Ascending aorta (tissue), 2 donors: ENCODE data around the gene MMP21. TPM values are rescaled to one million over a fixed set of nuclear protein-coding genes. Genes with fewer than 3 reads are reported as not detected.

Experiments used
- DNase-seq, 2 donors: peaks; one replicate each; pipeline ENCODE4 v3.0.0-alpha.2; 2019; ENCODE audit warnings: low spot score in 2 of 2
- H3K27ac ChIP-seq, 2 donors: fragments of 200-600 bp; sonication (generic); one replicate each; pipeline ENCODE4 v1.5.1; 2016 to 2017; ENCODE audit warnings: mild to moderate bottlenecking in 1 of 2
- H3K27me3 ChIP-seq: fragments of 200-600 bp; sonication (generic); one replicate; pipeline ENCODE4 v1.5.1; 2017
- H3K36me3 ChIP-seq, 2 donors: fragments of 200-600 bp; sonication (generic); one replicate each; pipeline ENCODE4 v1.5.1; 2016
- H3K4me1 ChIP-seq, 2 donors: fragments of 200-600 bp; sonication (generic); one replicate each; pipeline ENCODE4 v1.5.1; 2016 to 2017; ENCODE audit warnings: mild to moderate bottlenecking in 1 of 2
- H3K4me3 ChIP-seq, 2 donors: fragments of 200-600 bp; sonication (generic); one replicate each; pipeline ENCODE4 v1.5.1; 2016 to 2017; ENCODE audit warnings: mild to moderate bottlenecking in 1 of 2
- H3K9me3 ChIP-seq, 2 donors: fragments of 200-600 bp; sonication (generic); one replicate each; pipeline ENCODE4 v1.5.1; 2016
- intact Hi-C: fragments of 100-400 bp; cut with DNase I; formaldehyde crosslinking; loops from one replicate; pipeline ENCODE4 v1.15.1; 2023
- total RNA-seq: library from RNA; depleted of rRNA; stranded (reverse); fragments of >200 nt; gene quantifications from one replicate; pipeline ENCODE4 v1.1.0, GENCODE V29; 2016
- TF ChIP-seq, protein P1 (sequence below), 3 experiments: fragments of 200-600 bp in 2 of 3; fragments of 450-650 bp in 1 of 3; sonication (generic) in 2 of 3; IDR thresholded peaks; one replicate each; pipeline ENCODE4 v1.5.1; 2016 to 2019; ENCODE audit warnings: antibody characterized with exemption in 3 of 3, mild to moderate bottlenecking in 1 of 3, moderate library complexity in 1 of 3

The MMP21 gene
- total RNA-seq, 1 donor from 2014 or later, result not detected

DNA sequence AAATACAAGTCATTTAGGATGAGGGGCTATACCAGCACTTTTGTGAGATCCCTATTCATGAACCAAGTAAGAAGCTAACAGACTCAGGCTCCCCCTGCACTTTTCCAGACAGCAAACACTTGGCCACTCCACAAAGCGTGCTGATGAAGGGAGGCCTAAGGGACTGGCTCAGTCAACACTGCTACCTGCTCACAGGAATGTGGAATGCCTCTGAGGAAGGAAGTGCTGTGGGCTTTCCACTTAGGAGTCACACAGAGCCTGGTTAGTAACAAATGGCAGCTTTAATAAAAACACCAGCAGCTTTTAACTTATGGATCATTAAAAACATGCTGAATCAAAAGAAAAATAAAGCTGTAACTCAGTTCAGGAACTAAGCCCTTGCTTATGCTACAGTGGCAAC lies 32.4 kb upstream of the MMP21 start:
- Histone ChIP-seq H3K27ac (no peak overlapping the region), H3K4me1 (no peaks in the 10 kb centered on the region), H3K36me3 (peaks cover 45 to 61% of the 10 kb centered on the region in 2 donors), H3K4me3 (no peak overlapping the region), H3K9me3 (no peaks in the 10 kb centered on the region), H3K27me3 (no peaks in the 10 kb centered on the region)
- intact Hi-C loops, result no loop called here
- TF ChIP-seq, protein P1, sequence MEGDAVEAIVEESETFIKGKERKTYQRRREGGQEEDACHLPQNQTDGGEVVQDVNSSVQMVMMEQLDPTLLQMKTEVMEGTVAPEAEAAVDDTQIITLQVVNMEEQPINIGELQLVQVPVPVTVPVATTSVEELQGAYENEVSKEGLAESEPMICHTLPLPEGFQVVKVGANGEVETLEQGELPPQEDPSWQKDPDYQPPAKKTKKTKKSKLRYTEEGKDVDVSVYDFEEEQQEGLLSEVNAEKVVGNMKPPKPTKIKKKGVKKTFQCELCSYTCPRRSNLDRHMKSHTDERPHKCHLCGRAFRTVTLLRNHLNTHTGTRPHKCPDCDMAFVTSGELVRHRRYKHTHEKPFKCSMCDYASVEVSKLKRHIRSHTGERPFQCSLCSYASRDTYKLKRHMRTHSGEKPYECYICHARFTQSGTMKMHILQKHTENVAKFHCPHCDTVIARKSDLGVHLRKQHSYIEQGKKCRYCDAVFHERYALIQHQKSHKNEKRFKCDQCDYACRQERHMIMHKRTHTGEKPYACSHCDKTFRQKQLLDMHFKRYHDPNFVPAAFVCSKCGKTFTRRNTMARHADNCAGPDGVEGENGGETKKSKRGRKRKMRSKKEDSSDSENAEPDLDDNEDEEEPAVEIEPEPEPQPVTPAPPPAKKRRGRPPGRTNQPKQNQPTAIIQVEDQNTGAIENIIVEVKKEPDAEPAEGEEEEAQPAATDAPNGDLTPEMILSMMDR (IDR thresholded peaks at IDR 0.05), result no peak
- DNase-seq, result no peak

DNA sequence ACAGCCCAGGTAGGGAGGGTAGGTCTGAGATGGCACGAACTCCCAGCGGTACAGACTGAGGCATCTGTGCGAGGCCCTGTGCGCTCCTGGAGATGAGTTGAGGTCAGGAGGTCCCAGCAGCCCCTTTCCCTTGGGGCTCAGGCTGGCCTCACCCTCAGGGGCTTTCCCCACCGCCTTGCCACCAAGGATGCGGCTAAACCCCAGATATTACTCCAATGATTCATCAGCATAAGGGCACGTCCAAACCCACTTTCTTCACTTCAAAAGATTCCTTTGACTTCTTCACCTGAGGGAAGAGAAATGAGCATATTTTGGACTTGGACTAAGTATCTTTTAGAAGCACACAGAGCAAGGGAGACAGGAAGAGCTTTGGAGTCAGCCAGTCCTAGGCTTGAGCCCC lies 27.1 kb upstream of the MMP21 start:
- Histone ChIP-seq H3K9me3 (no peaks in the 10 kb centered on the region), H3K36me3 (peaks cover 40 to 59% of the 10 kb centered on the region in 2 donors), H3K4me1 (no peaks in the 10 kb centered on the region), H3K27me3 (no peaks in the 10 kb centered on the region), H3K4me3 (no peak overlapping the region), H3K27ac (no peak overlapping the region)
- DNase-seq, result no peak
- TF ChIP-seq, protein P1 (IDR thresholded peaks at IDR 0.05), result no peak
- intact Hi-C loops, result no loop called here

DNA sequence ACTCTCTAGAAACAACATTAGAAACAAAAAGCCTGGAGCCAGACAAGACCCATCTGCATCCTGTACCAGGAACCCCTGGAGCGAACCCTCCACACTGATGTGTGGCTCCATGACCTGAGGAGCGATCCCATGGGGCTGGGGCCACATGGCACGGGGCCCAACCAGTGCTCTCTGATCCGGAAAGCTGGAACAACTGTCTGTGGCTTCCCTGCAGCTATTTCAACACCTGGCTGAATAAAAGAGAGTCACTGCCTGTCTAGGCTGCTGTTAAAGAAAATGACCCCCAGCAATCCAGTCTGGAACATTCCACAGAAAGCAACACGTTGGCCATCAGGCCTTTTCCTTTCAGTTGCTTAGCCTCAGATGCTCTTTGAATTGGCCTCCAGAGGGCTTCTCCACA lies 26.5 kb upstream of the MMP21 start:
- Histone ChIP-seq H3K27ac (no peak overlapping the region), H3K36me3 (peaks cover 35 to 58% of the 10 kb centered on the region in 2 donors), H3K9me3 (no peaks in the 10 kb centered on the region), H3K4me3 (no peak overlapping the region), H3K4me1 (no peaks in the 10 kb centered on the region), H3K27me3 (no peaks in the 10 kb centered on the region)
- no peak for DNase-seq
- intact Hi-C loops, result no loop called here
- TF ChIP-seq, protein P1 (IDR thresholded peaks at IDR 0.05), result no peak

DNA sequence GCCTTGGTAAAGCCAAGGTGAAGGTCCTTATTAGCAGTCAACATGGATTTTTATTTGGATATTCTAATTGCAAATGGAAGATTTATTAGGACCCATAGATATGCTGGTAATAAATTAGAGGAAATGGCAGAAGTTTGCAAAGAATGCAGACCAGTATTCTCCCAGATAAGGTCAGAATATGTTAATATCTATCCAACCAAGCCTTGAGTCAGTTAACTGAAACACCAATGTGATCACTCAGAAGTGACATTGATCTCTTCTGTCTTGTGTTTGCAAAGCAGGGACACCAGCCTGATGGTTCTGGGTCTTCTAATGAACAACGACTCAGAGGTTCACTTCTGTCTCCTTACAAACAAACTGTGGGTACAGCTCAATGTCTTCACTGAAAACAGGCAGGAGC lies 26.0 kb upstream of the MMP21 start:
- no peak for DNase-seq
- H3K4me1 ChIP-seq, result no peaks in the 10 kb centered on the region
- no peaks in the 10 kb centered on the region for H3K9me3 ChIP-seq
- intact Hi-C loops, result no loop called here
- no peaks in the 10 kb centered on the region for H3K27me3 ChIP-seq
- no peak overlapping the region for H3K27ac ChIP-seq
- TF ChIP-seq, protein P1 (IDR thresholded peaks at IDR 0.05), result no peak
- peaks cover 29 to 54% of the 10 kb centered on the region in 2 donors for H3K36me3 ChIP-seq
- H3K4me3 ChIP-seq, result no peak overlapping the region

DNA sequence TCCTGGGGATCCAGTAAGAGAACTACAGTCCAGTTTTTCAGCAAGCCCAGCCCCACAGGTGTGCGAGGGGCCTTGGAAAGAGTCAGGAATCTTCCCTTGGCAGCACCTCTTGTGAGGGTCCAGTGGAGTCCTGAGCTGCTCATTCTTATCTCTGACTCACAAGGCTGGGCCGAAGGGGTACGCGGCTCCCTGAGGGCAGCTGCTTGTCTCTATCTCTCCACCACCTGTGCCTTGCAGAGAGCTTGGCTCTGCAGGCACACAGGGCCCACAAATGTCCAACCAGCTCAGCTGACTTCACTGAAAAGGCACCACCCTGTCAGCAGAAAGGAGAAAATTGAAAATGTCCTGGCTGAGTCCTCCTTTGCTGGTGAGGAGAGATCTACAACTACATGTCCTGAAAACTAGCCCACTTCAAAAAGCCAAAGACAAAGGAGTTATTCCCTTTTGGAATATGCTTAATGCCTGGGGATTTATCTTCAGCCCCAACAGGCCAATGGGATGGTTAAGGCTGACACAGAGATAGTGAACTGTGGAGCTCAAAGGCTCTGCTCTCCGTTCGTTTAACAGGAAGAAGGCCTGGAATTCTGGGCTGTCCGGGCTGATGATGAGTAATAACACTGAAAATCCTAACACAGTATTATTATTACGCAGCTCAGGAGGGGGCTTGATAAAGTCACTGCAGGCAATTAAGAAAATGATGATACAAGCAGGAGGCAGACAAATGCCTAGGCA lies 24.0 kb upstream of the MMP21 start:
- intact Hi-C loops, result no loop called here
- Histone ChIP-seq H3K36me3 (peaks cover 23 to 46% of the 10 kb centered on the region in 2 donors), H3K27me3 (no peaks in the 10 kb centered on the region)

More for the DNA sequence above, 24.0 kb upstream of the MMP21 start:
- Histone ChIP-seq H3K4me1 (no peaks in the 10 kb centered on the region), H3K27ac (no peak overlapping the region), H3K4me3 (no peak overlapping the region), H3K9me3 (no peaks in the 10 kb centered on the region)
- TF ChIP-seq, protein P1 (IDR thresholded peaks at IDR 0.05), result no peak
- DNase-seq, result peak in 1 of 2 donors; percentile 27
